ENCODE measurements around the gene FETUB.

DNA sequence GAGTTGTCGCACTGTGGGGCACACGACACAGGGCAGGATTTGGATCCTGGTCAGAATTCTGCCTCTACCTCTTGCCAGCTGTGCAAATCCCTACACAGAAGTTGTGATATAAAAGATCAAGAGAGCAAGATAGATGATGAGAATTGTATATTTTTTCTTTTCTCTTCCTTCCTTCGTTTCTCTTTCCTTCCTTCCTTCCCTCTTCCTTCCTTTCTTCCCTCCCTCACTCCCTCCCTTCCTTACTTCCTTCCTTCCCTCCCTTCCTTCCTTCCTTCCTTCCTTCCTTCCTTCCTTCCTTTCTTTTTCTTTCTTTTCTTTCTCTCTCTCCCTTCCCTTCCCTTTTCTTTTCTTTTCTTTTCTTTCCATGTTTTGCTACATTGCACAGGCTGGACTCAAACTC, 39.3 kb upstream of the FETUB start:
- TF ChIP-seq EZH2 (IDR thresholded peaks at IDR 0.05) (no peak), EZH2phosphoT487 (IDR thresholded peaks at IDR 0.05) (no peak)
- TF ChIP-seq, protein P1, sequence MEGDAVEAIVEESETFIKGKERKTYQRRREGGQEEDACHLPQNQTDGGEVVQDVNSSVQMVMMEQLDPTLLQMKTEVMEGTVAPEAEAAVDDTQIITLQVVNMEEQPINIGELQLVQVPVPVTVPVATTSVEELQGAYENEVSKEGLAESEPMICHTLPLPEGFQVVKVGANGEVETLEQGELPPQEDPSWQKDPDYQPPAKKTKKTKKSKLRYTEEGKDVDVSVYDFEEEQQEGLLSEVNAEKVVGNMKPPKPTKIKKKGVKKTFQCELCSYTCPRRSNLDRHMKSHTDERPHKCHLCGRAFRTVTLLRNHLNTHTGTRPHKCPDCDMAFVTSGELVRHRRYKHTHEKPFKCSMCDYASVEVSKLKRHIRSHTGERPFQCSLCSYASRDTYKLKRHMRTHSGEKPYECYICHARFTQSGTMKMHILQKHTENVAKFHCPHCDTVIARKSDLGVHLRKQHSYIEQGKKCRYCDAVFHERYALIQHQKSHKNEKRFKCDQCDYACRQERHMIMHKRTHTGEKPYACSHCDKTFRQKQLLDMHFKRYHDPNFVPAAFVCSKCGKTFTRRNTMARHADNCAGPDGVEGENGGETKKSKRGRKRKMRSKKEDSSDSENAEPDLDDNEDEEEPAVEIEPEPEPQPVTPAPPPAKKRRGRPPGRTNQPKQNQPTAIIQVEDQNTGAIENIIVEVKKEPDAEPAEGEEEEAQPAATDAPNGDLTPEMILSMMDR (IDR thresholded peaks at IDR 0.05), result no peak

All from neural progenitor cell (in vitro differentiated cells).